Heart left ventricle (tissue), 16 donors: Measurements from ENCODE around the gene AHNAK2. TPM values are rescaled to one million over a fixed set of nuclear protein-coding genes. Genes with fewer than 3 reads are reported as not detected.

ENCODE experiments used
- ATAC-seq, 4 donors: fragments of 200-7000 bp; cut with Tn5 transposase; one replicate each; pipeline ENCODE4 v1.9.1; 2020 to 2022; ENCODE audit warnings: moderate library complexity in 4 of 4, mild to moderate bottlenecking in 3 of 4, moderate number of reproducible peaks in 1 of 4
- DNase-seq, 5 donors: peaks; one replicate each; pipeline ENCODE4 v3.0.0-alpha.2; 2020
- H3K27ac ChIP-seq, 12 donors: fragments of 200-600 bp; sonication (generic) in 4 of 12; one replicate each; pipeline versions ENCODE4 v1.5.0 to v1.8.0; 2016 to 2022; ENCODE audit warnings: mild to moderate bottlenecking in 2 of 12
- H3K27me3 ChIP-seq, 9 donors: fragments of 200-600 bp; sonication (generic) in 2 of 9; one replicate each; pipeline versions ENCODE4 v1.5.1 to v1.8.0; 2016 to 2022; ENCODE audit warnings: mild to moderate bottlenecking in 3 of 9
- H3K36me3 ChIP-seq, 9 donors: fragments of 200-600 bp; sonication (generic) in 2 of 9; one replicate each; pipeline versions ENCODE4 v1.5.0 to v1.8.0; 2018 to 2022; ENCODE audit warnings: mild to moderate bottlenecking in 2 of 9
- H3K4me1 ChIP-seq, 12 donors: fragments of 200-600 bp; sonication (generic) in 4 of 12; one replicate each; pipeline versions ENCODE4 v1.5.0 to v1.8.0; 2016 to 2022; ENCODE audit warnings: mild to moderate bottlenecking in 3 of 12
- H3K4me3 ChIP-seq, 12 donors: fragments of 200-600 bp; sonication (generic) in 4 of 12; one replicate each; pipeline versions ENCODE4 v1.5.0 to v1.8.0; 2017 to 2022; ENCODE audit warnings: mild to moderate bottlenecking in 9 of 12, moderate library complexity in 4 of 12
- H3K9me3 ChIP-seq, 12 donors: fragments of 200-600 bp; sonication (generic) in 4 of 12; one replicate each; pipeline versions ENCODE4 v1.5.0 to v1.8.0; 2016 to 2022; ENCODE audit warnings: mild to moderate bottlenecking in 1 of 12
- POLR2A ChIP-seq, 2 donors: fragments of 450-650 bp; IDR thresholded peaks; one replicate each; pipeline ENCODE4 v1.6.1; 2017; ENCODE audit warnings: antibody characterized with exemption in 2 of 2, mild to moderate bottlenecking in 2 of 2, moderate library complexity in 2 of 2
- WGBS, 4 donors: extraction: QIAGEN DNeasy Blood & Tissue Kit in 2 of 4; methylation state at CpG; one replicate each; pipeline versions ENCODE4 v1.1.5 to v1.1.7; 2013 to 2018; 5-methylcytosine and 5-hydroxymethylcytosine counted together
- intact Hi-C, 10 donors: fragments of 100-400 bp; cut with DNase I; formaldehyde crosslinking; loops; one replicate each; pipeline versions ENCODE4 v1.11.1 to v1.14.2; 2022
- polyA plus RNA-seq, 2 donors: library from polyadenylated mRNA; stranded (reverse); fragments of 200-250 nt; gene quantifications; one replicate each; pipeline ENCODE4 v1.2.3, GENCODE V29; 2013
- total RNA-seq, 9 donors: library from RNA; depleted of rRNA in 2 of 9; stranded (reverse); fragments of >200 nt in 2 of 9; fragmentation: NEBNext Ultra II Directional in 3 of 9; extraction: Animal tissue kit (Norgen Biotek cat#: 25700) in 3 of 9; gene quantifications; one replicate each; pipeline versions ENCODE4 v1.1.0 to v1.2.4, GENCODE V29; 2016 to 2023
- TF ChIP-seq, protein P1 (sequence below), 12 donors: fragments of 200-600 bp; sonication (generic) in 4 of 12; IDR thresholded peaks; one replicate each; pipeline versions ENCODE4 v1.5.0 to v1.8.0; 2018 to 2022; ENCODE audit warnings: antibody characterized with exemption in 12 of 12, mild to moderate bottlenecking in 5 of 12
- donor health status: ischemic (EF 13 %, LVEDD 7.1; RV severe dilation, severe dysfunction).
- donor health status: healthy with polysubstance abuse.
- donor health status: DM: no; HTN: yes; CAD: no.
- donor health status: DM: no; HTN: no; CAD: no.
- donor health status: ischemic (EF 25% LVEDD 6.9; RV normal size, moderate dysfunction).
- donor health status: ischemic (EF 25% LVEDD 5.7; RV mildly dilated, moderate dysfunction).
- donor health status: healthy.
- donor health status: DM: yes; HTN: yes; CAD: no.
- donor health status: ischemic (EF 35%, LVEDD 5.7; RV mildly dilated, moderate dysfunction).
- donor health status: nonischemic (EF 11% LVEDD 7.7; RV severe dilation, severe dysfunction).
- donor health status: DM: yes; HTN: yes; CAD: no.
- donor health status: PGD.
- donor health status: ischemic (EF 29% LVEDD 5.4; RV normal size, mild dysfunction).
- donor health status: nonischemic (EF 23%, LVEDD 6.1; RV moderate dilation, normal function).

Gene AHNAK2
- total and polyA plus RNA-seq, 11 donors, result 1.5 to 22.3 (median 2.9) TPM

DNA sequence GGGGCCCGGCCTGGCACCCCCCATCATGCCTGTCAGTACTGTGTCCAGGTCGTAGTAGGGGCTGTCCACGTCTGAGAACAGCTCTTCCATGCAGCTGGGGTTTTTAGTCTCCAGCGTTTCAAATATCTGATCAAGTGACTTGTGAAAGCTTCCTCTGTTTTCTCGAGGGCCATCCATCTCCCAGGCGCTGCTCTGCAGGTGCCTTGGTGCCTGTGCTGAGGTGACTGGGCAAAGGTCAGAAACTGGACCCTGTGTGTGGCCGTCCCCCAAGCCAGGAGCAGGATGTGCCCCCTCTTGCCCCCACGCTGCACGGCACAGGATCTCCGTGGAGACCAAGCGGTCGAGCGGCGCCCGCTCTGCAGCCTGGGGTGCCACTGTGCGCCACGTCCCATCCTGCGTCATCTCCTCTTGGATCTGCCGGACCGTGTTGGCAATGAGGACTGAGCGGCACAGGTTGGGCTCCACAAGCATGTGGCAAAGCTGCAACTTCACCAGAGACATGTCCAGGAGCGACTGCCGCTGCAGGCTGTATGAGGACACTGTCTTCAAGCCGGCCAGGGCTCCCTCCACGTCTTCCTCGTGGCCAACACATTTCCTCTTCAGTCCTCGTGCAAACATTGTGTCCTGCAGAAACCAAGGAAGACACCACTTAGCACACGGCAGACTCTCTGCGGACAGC, 33.3 kb upstream of the AHNAK2 start:
- peak overlapping the region in 1 of 12 donors; percentile 39 for H3K27ac ChIP-seq
- H3K9me3 ChIP-seq, result no peaks in the 10 kb centered on the region
- ATAC-seq (no peak), DNase-seq (no peak)
- no peaks in the 10 kb centered on the region for H3K27me3 ChIP-seq
- H3K4me3 ChIP-seq, result no peak overlapping the region
- TF ChIP-seq POLR2A (IDR thresholded peaks at IDR 0.05), result no peak
- TF ChIP-seq, protein P1, sequence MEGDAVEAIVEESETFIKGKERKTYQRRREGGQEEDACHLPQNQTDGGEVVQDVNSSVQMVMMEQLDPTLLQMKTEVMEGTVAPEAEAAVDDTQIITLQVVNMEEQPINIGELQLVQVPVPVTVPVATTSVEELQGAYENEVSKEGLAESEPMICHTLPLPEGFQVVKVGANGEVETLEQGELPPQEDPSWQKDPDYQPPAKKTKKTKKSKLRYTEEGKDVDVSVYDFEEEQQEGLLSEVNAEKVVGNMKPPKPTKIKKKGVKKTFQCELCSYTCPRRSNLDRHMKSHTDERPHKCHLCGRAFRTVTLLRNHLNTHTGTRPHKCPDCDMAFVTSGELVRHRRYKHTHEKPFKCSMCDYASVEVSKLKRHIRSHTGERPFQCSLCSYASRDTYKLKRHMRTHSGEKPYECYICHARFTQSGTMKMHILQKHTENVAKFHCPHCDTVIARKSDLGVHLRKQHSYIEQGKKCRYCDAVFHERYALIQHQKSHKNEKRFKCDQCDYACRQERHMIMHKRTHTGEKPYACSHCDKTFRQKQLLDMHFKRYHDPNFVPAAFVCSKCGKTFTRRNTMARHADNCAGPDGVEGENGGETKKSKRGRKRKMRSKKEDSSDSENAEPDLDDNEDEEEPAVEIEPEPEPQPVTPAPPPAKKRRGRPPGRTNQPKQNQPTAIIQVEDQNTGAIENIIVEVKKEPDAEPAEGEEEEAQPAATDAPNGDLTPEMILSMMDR (IDR thresholded peaks at IDR 0.05), result no peak
- 80 to 86% (median 84%) methylated on average over 25 to 29 of the region's 29 CpGs for WGBS, 4 donors
- peaks cover 0 to 47% (median 22%) of the 10 kb centered on the region in 9 donors for H3K36me3 ChIP-seq
- peaks cover 0 to 15% (median 8%) of the 10 kb centered on the region in 12 donors for H3K4me1 ChIP-seq
- intact Hi-C loops, result loop anchor here in 1 of 10 donors (5.0 kb wide), 1 partner anchor 34 kb away; the partner anchor contains the start of gene AHNAK2

DNA sequence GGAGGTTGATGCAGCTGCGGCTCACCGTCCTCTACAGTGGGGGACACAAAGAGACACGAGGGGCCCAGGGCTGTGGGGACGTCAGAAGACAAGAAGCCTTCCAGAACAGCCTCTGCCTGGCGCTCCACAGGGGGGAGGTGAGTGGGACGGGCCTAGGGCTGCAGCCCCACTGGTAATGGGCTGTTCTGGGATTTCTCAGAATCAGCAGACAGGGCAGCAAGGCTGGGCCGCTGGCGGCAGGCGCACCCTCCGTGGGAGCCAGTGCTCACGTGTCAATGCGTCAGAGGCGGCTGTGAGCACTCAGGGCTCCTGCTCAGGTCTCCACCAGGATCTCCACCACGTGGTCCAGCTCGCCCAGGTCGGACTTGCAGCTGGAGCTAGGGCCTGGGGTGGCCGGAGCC, 32.7 kb upstream of the AHNAK2 start:
- no peaks in the 10 kb centered on the region for H3K27me3 ChIP-seq
- TF ChIP-seq POLR2A (IDR thresholded peaks at IDR 0.05), result no peak
- TF ChIP-seq, protein P1 (IDR thresholded peaks at IDR 0.05), result no peak
- peaks cover 0 to 47% (median 22%) of the 10 kb centered on the region in 9 donors for H3K36me3 ChIP-seq
- peaks cover 0 to 15% (median 8%) of the 10 kb centered on the region in 12 donors for H3K4me1 ChIP-seq
- intact Hi-C loops, result loop anchor here in 1 of 10 donors (5.0 kb wide), 1 partner anchor 34 kb away; the partner anchor contains the start of gene AHNAK2
- DNase-seq (no peak), ATAC-seq (no peak)
- H3K9me3 ChIP-seq, result no peaks in the 10 kb centered on the region
- peak overlapping the region in 1 of 12 donors; percentile 39 for H3K27ac ChIP-seq
- H3K4me3 ChIP-seq, result no peak overlapping the region
- 73 to 86% (median 84%) methylated on average over 13 to 17 of the region's 17 CpGs for WGBS, 4 donors

DNA sequence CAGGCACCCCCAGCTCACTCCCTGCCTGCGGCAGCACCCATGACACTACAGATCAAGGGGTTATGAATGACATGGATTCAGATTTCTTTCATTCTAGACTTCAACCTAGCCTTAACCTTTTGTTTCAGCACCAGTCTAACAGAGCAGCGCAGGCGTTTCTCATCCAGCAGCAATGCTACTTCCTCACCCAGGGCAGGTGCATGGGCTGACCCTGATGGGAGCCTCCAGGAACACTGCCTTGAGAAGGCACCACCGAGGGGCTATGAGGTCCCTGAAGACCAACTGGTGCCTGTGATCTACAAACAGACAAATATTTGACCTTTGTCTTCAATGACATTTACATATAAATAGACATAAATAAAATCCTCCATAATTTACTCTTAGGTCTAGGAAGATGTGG, 31.9 kb upstream of the AHNAK2 start:
- TF ChIP-seq, protein P1 (IDR thresholded peaks at IDR 0.05), result no peak
- TF ChIP-seq POLR2A (IDR thresholded peaks at IDR 0.05), result no peak
- Histone ChIP-seq H3K4me1 (peaks cover 0 to 15% (median 8%) of the 10 kb centered on the region in 12 donors), H3K27me3 (no peaks in the 10 kb centered on the region), H3K36me3 (peaks cover 0 to 47% (median 22%) of the 10 kb centered on the region in 9 donors), H3K27ac (peak overlapping the region in 1 of 12 donors; percentile 39), H3K4me3 (no peak overlapping the region), H3K9me3 (no peaks in the 10 kb centered on the region)
- ATAC-seq (no peak), DNase-seq (no peak)
- 85 to 91% (median 86%) methylated on average over 4 of the region's 4 CpGs for WGBS, 4 donors
- intact Hi-C loops, result loop anchor here in 1 of 10 donors (5.0 kb wide), 1 partner anchor 33 kb away; the partner anchor contains the start of gene AHNAK2

DNA sequence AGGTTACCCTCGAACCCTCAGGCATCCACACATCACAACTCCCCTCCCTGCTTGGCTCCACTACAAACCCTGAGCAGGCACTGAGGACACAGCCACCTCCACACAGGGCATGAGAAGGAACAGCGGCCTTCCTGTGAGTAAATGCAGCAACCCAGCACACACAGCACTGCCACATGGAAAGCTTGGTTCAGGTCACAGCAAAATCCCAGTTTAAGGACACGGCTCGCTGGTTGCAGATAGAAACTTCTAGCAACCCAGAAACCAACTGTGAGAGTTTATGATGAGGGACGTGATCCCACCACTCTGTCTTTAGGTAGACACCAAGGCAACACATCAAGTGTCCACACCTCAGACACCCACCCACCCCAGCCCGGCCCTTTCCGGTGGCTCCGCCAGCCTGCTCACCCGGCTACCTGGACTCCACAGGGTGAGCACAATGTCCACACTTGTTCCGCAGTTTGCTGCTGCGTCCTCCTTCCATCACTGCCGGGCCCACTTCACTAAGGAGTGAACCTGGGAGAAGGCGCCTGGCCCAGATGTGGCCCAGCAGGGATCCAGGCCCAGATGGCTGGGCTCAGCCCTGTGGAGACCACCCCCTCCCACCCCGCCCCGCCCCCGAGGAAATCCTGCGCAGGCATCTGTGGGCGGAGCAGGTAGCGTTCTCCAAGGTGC, 29.6 kb upstream of the AHNAK2 start:
- Histone ChIP-seq H3K27me3 (no peaks in the 10 kb centered on the region), H3K36me3 (peaks cover 0 to 47% (median 22%) of the 10 kb centered on the region in 9 donors), H3K27ac (no peak overlapping the region), H3K4me1 (peaks cover 0 to 5% (median 0%) of the 10 kb centered on the region in 12 donors), H3K4me3 (no peak overlapping the region), H3K9me3 (no peaks in the 10 kb centered on the region)
- DNase-seq, result no peak
- ATAC-seq, result no peak
- whole genome bisulfite sequencing, 4 donors, result 91 to 95% (median 93%) methylated on average over 13 to 19 of the region's 19 CpGs
- intact Hi-C loops, result no loop called here
- TF ChIP-seq POLR2A (IDR thresholded peaks at IDR 0.05), result no peak
- TF ChIP-seq, protein P1 (IDR thresholded peaks at IDR 0.05), result no peak
